HEK293 (cell line): ENCODE measurements around the gene TEAD1.

Experiments
- CTCF ChIA-PET: fragments of 350-600 bp; formaldehyde crosslinking; extraction: SDS; loops from one replicate; lab custom pipeline; 2021; ENCODE audit warnings: antibody characterized with exemption; lab: Yijun Ruan, JAX
- POLR2A ChIA-PET: fragments of 300-600 bp; formaldehyde crosslinking; extraction: SDS; loops from one replicate; lab custom pipeline; 2020; ENCODE audit warnings: antibody characterized with exemption, inconsistent platforms; lab: Yijun Ruan, JAX
- H3K27ac ChIP-seq: fragments of 200-500 bp; sonication (Bioruptor generic); 2 replicates; pipeline ENCODE4 v1.5.1; 2014; ENCODE audit warnings: low read depth, low read length, control low read depth, inconsistent platforms; ENCODE audit errors: extremely low read depth
- H3K36me3 ChIP-seq, 2 experiments: fragments of 200-500 bp in 1 of 2; sonication (Bioruptor generic) in 1 of 2; 1 replicate in 1 of 2; 2 replicates in 1 of 2; pipeline ENCODE4 v1.5.1; 2014 to 2017; ENCODE audit warnings: inconsistent platforms in 2 of 2, low read length in 2 of 2; ENCODE audit not compliant: control insufficient read depth in 2 of 2, insufficient read depth in 1 of 2
- H3K4me1 ChIP-seq: fragments of 200-500 bp; sonication (Bioruptor generic); 2 replicates; pipeline ENCODE4 v1.5.1; 2014; ENCODE audit warnings: mild to moderate bottlenecking, low read length, inconsistent platforms; ENCODE audit not compliant: control insufficient read depth, insufficient read depth
- H3K4me3 ChIP-seq: 2 replicates; pipeline ENCODE4 v1.5.1; 2011; ENCODE audit warnings: low read depth, mild to moderate bottlenecking, control low read depth, low read length, moderate library complexity
- H3K9me3 ChIP-seq: fragments of 200-500 bp; sonication (Bioruptor generic); 2 replicates; pipeline ENCODE4 v1.5.1; 2014; ENCODE audit warnings: low read depth, low read length, inconsistent platforms; ENCODE audit not compliant: control insufficient read depth, insufficient read depth
- OSR2 ChIP-seq: fragments of 450-650 bp; formaldehyde crosslinking; IDR thresholded peaks from 2 replicates; pipeline ENCODE4 v1.5.1; 2016; ENCODE audit warnings: missing biosample characterization, missing genetic modification characterization
- OVOL3 ChIP-seq: fragments of 450-650 bp; formaldehyde crosslinking; IDR thresholded peaks from 2 replicates; pipeline ENCODE4 v1.5.1; 2016; ENCODE audit warnings: missing biosample characterization, missing genetic modification characterization
- PATZ1 ChIP-seq: fragments of 450-650 bp; formaldehyde crosslinking; IDR thresholded peaks from 2 replicates; pipeline ENCODE4 v1.5.1; 2016; ENCODE audit warnings: missing biosample characterization, missing genetic modification characterization
- PRDM10 ChIP-seq: fragments of 450-650 bp; formaldehyde crosslinking; IDR thresholded peaks from 2 replicates; pipeline ENCODE4 v1.5.1; 2016; ENCODE audit warnings: missing biosample characterization, missing genetic modification characterization
- SALL2 ChIP-seq: fragments of 450-650 bp; formaldehyde crosslinking; IDR thresholded peaks from 2 replicates; pipeline ENCODE4 v1.5.0; 2017; ENCODE audit warnings: missing biosample characterization, mild to moderate bottlenecking, missing genetic modification characterization, borderline replicate concordance
- SP7 ChIP-seq: fragments of 450-650 bp; formaldehyde crosslinking; IDR thresholded peaks from 2 replicates; pipeline ENCODE4 v1.5.1; 2016; ENCODE audit warnings: missing biosample characterization, missing genetic modification characterization
- ZBTB44 ChIP-seq: fragments of 450-650 bp; IDR thresholded peaks from 2 replicates; pipeline ENCODE4 v1.5.1; 2018; ENCODE audit warnings: missing biosample characterization, mild to moderate bottlenecking, missing genetic modification characterization
- ZFP3 ChIP-seq: fragments of 450-650 bp; formaldehyde crosslinking; IDR thresholded peaks from 2 replicates; pipeline ENCODE4 v1.5.1; 2016; ENCODE audit warnings: low read depth, missing biosample characterization, missing genetic modification characterization
- ZNF121 ChIP-seq: fragments of 450-650 bp; formaldehyde crosslinking; IDR thresholded peaks from 2 replicates; pipeline ENCODE4 v1.5.1; 2016; ENCODE audit warnings: missing biosample characterization, missing genetic modification characterization
- ZNF133 ChIP-seq: fragments of 450-650 bp; formaldehyde crosslinking; IDR thresholded peaks from 2 replicates; pipeline ENCODE4 v1.5.1; 2016; ENCODE audit warnings: missing biosample characterization, missing genetic modification characterization
- ZNF16 ChIP-seq: fragments of 450-650 bp; formaldehyde crosslinking; IDR thresholded peaks from 2 replicates; pipeline ENCODE4 v1.5.1; 2016; ENCODE audit warnings: low read depth, missing biosample characterization, missing genetic modification characterization
- ZNF350 ChIP-seq: fragments of 450-650 bp; formaldehyde crosslinking; IDR thresholded peaks from 2 replicates; pipeline ENCODE4 v1.5.0; 2017; ENCODE audit warnings: missing biosample characterization, mild to moderate bottlenecking, missing genetic modification characterization
- ZNF37A ChIP-seq: fragments of 450-650 bp; IDR thresholded peaks from 2 replicates; pipeline ENCODE4 v1.5.1; 2018; ENCODE audit warnings: missing biosample characterization, missing genetic modification characterization
- ZNF513 ChIP-seq: fragments of 450-650 bp; IDR thresholded peaks from 2 replicates; pipeline ENCODE4 v1.5.1; 2018; ENCODE audit warnings: missing biosample characterization, missing genetic modification characterization
- ZNF670 ChIP-seq: fragments of 450-650 bp; formaldehyde crosslinking; IDR thresholded peaks from 2 replicates; pipeline ENCODE4 v1.5.1; 2016; ENCODE audit warnings: missing biosample characterization, missing genetic modification characterization, low read depth
- ZNF777 ChIP-seq: fragments of 450-650 bp; formaldehyde crosslinking; IDR thresholded peaks from 2 replicates; pipeline ENCODE4 v1.5.1; 2017; ENCODE audit warnings: missing biosample characterization, missing genetic modification characterization, borderline replicate concordance
- ZNF792 ChIP-seq: fragments of 450-650 bp; formaldehyde crosslinking; IDR thresholded peaks from 2 replicates; pipeline ENCODE4 v1.5.1; 2016; ENCODE audit warnings: missing biosample characterization, missing genetic modification characterization
- ZNF843 ChIP-seq: fragments of 450-650 bp; formaldehyde crosslinking; IDR thresholded peaks from 2 replicates; pipeline ENCODE4 v1.5.1; 2016; ENCODE audit warnings: missing biosample characterization, missing genetic modification characterization
- ZSCAN30 ChIP-seq: fragments of 450-650 bp; IDR thresholded peaks from 2 replicates; pipeline ENCODE4 v1.5.1; 2018; ENCODE audit warnings: missing biosample characterization, mild to moderate bottlenecking, missing genetic modification characterization, moderate library complexity

The TEAD1 gene

GRCh38 chr11:12846786-12847615 is 172.8 kb downstream of the TEAD1 start (continued):
- TF ChIP-seq ZNF843 (tag by site-specific recombination) (no peak), PRDM10 (tag by site-specific recombination) (no peak), ZNF16 (tag by site-specific recombination) (no peak)

GRCh38 chr11:12848413-12848812 is 174.2 kb downstream of the TEAD1 start:
- ChIA-PET POLR2A (no interaction called here), CTCF (no interaction called here)
- TF ChIP-seq ZNF121 (0 out of 2 replicates have a peak, but pooled peaks have one; percentile 21), ZNF513 (tag by site-specific recombination) (no peak)
- Histone ChIP-seq H3K4me1 (0 out of 2 replicates have a peak, but pooled peaks cover 2% of the 10 kb centered on the region), H3K27ac (no peak overlapping the region), H3K36me3 (no peaks in the 10 kb centered on the region), H3K9me3 (no peaks in the 10 kb centered on the region), H3K4me3 (no peak overlapping the region)

GRCh38 chr11:12853325-12853651 is 179.1 kb downstream of the TEAD1 start:
- Histone ChIP-seq H3K27ac (no peak overlapping the region), H3K36me3 (no peaks in the 10 kb centered on the region), H3K9me3 (no peaks in the 10 kb centered on the region), H3K4me1 (no peaks in the 10 kb centered on the region), H3K4me3 (no peak overlapping the region)
- CTCF ChIA-PET = interaction anchor here (0.7 kb wide), 1 partner anchor 36 kb away, joined by 3 read pairs; no protein-coding TSS in a partner anchor
- POLR2A ChIA-PET = interaction anchor here (0.6 kb wide), 1 partner anchor 1613 kb away, joined by 6 read pairs; no protein-coding TSS in a partner anchor
- 0 out of 2 replicates have a peak, but pooled peaks have one; percentile 10 for TF ChIP-seq OSR2 (tag by site-specific recombination)
- no peak for TF ChIP-seq ZBTB44 (tag by site-specific recombination)
- TF ChIP-seq ZNF37A (tag by site-specific recombination) = no peak
- no peak for TF ChIP-seq ZSCAN30 (tag by site-specific recombination)
- TF ChIP-seq ZNF350 = no peak
- no peak for TF ChIP-seq ZNF792 (tag by site-specific recombination)
- no peak for TF ChIP-seq PATZ1 (tag by site-specific recombination)
- TF ChIP-seq OVOL3 = no peak
- TF ChIP-seq SP7 (tag by site-specific recombination) = peak; percentile 93
- no peak for TF ChIP-seq ZNF777 (tag by site-specific recombination)
- TF ChIP-seq ZNF133 (tag by site-specific recombination) = no peak
- TF ChIP-seq ZFP3 = no peak
- TF ChIP-seq ZNF670 = no peak
- TF ChIP-seq ZNF843 (tag by site-specific recombination) = no peak
- TF ChIP-seq SALL2 (tag by site-specific recombination) = no peak
